Lower leg skin (tissue), 4 donors: ENCODE data around the gene JSRP1. TPM values are rescaled to one million over a fixed set of nuclear protein-coding genes. Genes with fewer than 3 reads are reported as not detected.

Experiments
- DNase-seq, 2 donors: peaks; one replicate each; pipeline ENCODE4 v3.0.0-alpha.2; 2019; ENCODE audit warnings: low spot score in 2 of 2
- H3K4me3 ChIP-seq: fragments of 200-600 bp; sonication (generic); 2 replicates; pipeline ENCODE4 v1.5.1; 2017; ENCODE audit warnings: mild to moderate bottlenecking, low read depth; ENCODE audit not compliant: poor library complexity, severe bottlenecking
- POLR2A ChIP-seq, 2 donors: fragments of 450-650 bp; IDR thresholded peaks; one replicate each; pipeline ENCODE4 v1.6.1; 2016 to 2017; ENCODE audit warnings: antibody characterized with exemption in 2 of 2, mild to moderate bottlenecking in 1 of 2, moderate library complexity in 1 of 2
- WGBS, 2 donors: methylation state at CpG; one replicate each; pipeline ENCODE4 v1.1.5; 2018; 5-methylcytosine and 5-hydroxymethylcytosine counted together
- intact Hi-C: fragments of 100-400 bp; cut with DNase I; formaldehyde crosslinking; loops from one replicate; pipeline ENCODE4 v1.15.0; 2023; ENCODE audit warnings: low total_unique reads
- total RNA-seq, 4 donors: library from RNA; depleted of rRNA; stranded (reverse); fragments of >200 nt; gene quantifications; one replicate each; pipeline ENCODE4 v1.1.0, GENCODE V29; 2016
- TF ChIP-seq, protein P1 (sequence below), 3 donors: fragments of 450-650 bp; IDR thresholded peaks; one replicate each; pipeline ENCODE4 v1.5.1; 2016; ENCODE audit warnings: antibody characterized with exemption in 3 of 3, mild to moderate bottlenecking in 3 of 3, moderate library complexity in 2 of 3

JSRP1 gene
- total RNA-seq, 4 donors from 2014 or later = not detected

DNA sequence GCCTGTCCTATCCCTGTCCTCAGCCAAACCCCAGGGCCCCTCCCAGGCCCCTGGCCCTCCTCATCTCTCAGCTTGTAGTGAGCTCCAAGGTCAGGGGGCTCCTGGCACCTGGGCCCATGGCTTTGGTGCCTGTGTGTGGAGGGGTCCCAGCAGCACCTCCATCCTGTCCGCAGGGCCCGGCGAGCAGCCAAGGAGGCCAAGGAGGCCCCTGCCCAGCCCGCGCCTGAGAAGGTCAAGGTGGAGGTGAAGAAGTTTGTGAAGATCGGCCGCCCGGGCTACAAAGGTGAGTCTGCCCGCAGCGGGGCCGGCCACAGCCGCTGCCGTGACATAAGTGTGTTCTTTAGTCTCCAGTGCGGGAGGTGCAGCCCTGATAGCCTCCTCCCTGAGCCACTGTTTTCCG lies 10.9 kb downstream of the JSRP1 start:
- 96% methylated on average over 15 of the region's 15 CpGs for WGBS, 2 donors
- TF ChIP-seq, protein P1, sequence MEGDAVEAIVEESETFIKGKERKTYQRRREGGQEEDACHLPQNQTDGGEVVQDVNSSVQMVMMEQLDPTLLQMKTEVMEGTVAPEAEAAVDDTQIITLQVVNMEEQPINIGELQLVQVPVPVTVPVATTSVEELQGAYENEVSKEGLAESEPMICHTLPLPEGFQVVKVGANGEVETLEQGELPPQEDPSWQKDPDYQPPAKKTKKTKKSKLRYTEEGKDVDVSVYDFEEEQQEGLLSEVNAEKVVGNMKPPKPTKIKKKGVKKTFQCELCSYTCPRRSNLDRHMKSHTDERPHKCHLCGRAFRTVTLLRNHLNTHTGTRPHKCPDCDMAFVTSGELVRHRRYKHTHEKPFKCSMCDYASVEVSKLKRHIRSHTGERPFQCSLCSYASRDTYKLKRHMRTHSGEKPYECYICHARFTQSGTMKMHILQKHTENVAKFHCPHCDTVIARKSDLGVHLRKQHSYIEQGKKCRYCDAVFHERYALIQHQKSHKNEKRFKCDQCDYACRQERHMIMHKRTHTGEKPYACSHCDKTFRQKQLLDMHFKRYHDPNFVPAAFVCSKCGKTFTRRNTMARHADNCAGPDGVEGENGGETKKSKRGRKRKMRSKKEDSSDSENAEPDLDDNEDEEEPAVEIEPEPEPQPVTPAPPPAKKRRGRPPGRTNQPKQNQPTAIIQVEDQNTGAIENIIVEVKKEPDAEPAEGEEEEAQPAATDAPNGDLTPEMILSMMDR (IDR thresholded peaks at IDR 0.05) = no peak
- TF ChIP-seq POLR2A (IDR thresholded peaks at IDR 0.05) = no peak
- intact Hi-C loops = no loop called here
- no peak overlapping the region for H3K4me3 ChIP-seq
- no peak for DNase-seq

DNA sequence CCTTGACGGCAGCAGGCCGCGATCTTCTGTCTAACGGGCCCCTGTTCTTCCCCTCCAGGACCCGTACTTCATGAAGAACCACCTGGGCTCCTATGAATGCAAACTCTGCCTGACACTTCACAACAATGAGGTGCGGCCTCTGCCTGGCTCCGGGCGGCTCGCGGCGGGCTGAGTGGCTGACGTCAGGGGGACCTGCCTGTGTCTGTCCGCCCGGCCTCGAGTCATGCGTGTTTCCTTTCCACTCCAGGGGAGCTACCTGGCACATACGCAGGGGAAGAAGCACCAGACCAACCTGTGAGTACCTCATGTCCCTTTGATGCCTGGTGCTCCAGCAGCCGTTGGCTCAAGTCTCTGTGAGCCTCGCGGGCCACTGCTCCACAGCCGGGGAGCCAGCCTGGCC lies 11.7 kb downstream of the JSRP1 start:
- intact Hi-C loops = no loop called here
- 91 to 94% methylated on average over 21 of the region's 21 CpGs for WGBS, 2 donors
- TF ChIP-seq, protein P1 (IDR thresholded peaks at IDR 0.05) = no peak
- no peak for TF ChIP-seq POLR2A (IDR thresholded peaks at IDR 0.05)
- DNase-seq = no peak
- no peak overlapping the region for H3K4me3 ChIP-seq

DNA sequence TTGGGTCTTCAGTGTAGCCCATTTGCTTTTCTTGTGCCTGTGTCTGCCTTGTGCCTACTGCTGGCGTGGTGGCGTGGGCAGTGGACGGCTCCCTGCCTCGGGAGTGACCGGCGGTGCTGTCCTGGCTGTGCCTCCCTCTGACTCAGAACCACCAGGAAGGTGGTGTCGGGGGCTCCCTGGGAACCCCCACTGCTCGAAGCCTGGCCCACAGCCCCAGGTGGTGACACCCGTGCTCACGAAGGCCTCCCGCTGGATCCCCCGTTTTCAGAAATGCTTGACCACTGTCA lies 12.1 kb downstream of the JSRP1 start:
- 84 to 100% methylated on average over 4 to 5 of the region's 12 CpGs for WGBS, 2 donors
- intact Hi-C loops = no loop called here
- TF ChIP-seq POLR2A (IDR thresholded peaks at IDR 0.05) = no peak
- TF ChIP-seq, protein P1 (IDR thresholded peaks at IDR 0.05) = no peak
- H3K4me3 ChIP-seq = no peak overlapping the region
- no peak for DNase-seq

DNA sequence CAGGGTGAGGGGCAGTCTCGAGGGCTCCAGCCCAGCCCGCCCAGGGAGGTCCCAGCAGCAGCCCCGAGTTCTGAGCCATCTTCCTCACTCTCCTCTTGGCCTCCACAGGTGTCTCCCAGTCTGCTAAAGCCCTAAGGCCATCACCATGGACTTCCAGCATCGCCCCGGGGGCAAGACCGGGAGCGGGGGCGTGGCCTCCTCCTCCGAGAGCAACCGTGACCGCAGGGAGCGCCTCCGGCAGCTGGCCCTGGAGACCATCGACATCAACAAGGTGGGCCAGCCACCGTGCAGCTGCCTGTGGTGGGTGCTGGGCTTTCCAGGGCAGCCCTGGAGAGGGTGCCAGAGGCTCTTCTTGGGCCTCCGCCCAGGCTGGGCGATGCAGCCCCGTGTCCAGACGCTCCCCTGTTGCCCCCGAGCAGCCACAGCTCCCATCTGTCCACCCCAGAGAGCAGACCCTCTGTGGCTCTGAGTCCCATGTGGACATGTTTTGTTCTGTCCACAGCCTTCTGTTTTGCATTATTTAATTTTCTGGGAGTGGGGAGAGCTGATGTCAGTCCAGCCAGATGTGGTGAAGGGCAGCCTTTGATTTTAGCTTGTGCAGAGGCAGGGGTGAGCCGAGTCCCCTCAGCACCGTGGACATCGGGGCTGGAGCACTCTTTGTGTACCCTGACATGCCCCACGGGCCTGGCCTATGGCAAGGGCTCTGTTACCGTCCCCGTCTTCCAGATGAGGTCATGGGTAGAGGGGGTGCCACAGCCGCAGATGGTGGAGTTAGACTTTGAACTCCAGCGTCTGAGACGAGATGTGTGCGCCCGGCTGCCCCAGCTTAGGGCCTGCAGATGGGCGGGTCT lies 12.7 kb downstream of the JSRP1 start:
- intact Hi-C loops = no loop called here
- TF ChIP-seq, protein P1 (IDR thresholded peaks at IDR 0.05) = no peak
- TF ChIP-seq POLR2A (IDR thresholded peaks at IDR 0.05) = no peak
- no peak for DNase-seq
- no peak overlapping the region for H3K4me3 ChIP-seq
- WGBS, 2 donors = 77 to 85% methylated on average over 18 to 25 of the region's 32 CpGs

DNA sequence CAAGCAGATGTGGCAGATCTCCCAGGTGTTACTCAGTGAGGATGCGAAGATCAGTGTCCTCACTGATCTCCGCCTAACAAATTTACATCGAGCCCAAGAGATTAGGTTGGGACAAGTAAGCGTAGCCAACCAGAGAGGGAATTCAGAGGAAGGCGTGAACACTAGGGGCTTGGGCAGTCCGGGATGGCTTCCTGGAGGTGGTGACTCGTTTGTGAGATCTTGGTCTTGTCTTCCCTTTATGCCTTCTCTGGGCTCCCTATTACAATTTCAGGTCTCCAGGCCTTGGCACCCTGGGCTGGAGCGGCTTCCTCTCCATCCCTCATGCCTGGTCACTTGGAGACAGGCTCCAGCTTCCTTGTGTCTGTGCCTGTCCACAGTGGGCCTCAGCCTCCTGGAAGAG lies 13.4 kb downstream of the JSRP1 start:
- no peak overlapping the region for H3K4me3 ChIP-seq
- no peak for TF ChIP-seq POLR2A (IDR thresholded peaks at IDR 0.05)
- TF ChIP-seq, protein P1 (IDR thresholded peaks at IDR 0.05) = no peak
- intact Hi-C loops = no loop called here
- WGBS, 2 donors = 89 to 93% methylated on average over 8 of the region's 8 CpGs
- no peak for DNase-seq

DNA sequence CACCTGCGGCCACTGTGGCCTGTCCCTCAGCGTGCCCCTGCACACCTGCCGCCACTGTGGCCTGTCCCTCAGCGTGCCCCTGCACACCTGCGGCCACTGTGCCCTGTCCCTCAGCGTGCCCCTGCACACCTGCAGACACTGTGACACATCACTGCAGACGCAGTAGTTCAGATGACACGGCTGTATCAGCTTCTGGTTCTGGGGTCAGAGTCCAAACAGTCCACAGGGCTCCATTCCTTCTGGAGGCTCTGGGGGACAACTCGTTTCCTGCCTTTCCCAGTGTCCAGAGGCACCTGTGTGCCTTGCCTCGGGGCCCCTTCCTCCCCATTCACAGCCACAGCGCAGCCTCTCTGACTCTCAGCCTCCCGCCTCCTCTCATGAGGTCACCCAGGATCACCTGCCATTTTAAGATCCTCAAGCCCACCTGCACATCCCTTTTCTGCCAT lies 14.1 kb downstream of the JSRP1 start:
- no peak for DNase-seq
- intact Hi-C loops = no loop called here
- no peak for TF ChIP-seq POLR2A (IDR thresholded peaks at IDR 0.05)
- 82 to 86% methylated on average over 12 of the region's 12 CpGs for whole genome bisulfite sequencing, 2 donors
- no peak overlapping the region for H3K4me3 ChIP-seq
